GM10248 (cell line): Measurements from ENCODE around the gene KCNH4.

Experiments
- CTCF ChIA-PET: fragments of 300-600 bp; sonication (Branson Sonifier 250); formaldehyde crosslinking; extraction: SDS; loops from one replicate; lab custom pipeline; 2021; ENCODE audit warnings: antibody characterized with exemption; lab: Yijun Ruan, JAX
- POLR2A ChIA-PET: fragments of 350-650 bp; sonication (Branson Sonifier 250); formaldehyde crosslinking; extraction: SDS; loops from one replicate; lab custom pipeline; 2020; ENCODE audit warnings: antibody characterized with exemption; lab: Yijun Ruan, JAX
- DNase-seq: peaks from one replicate; pipeline ENCODE4 v3.0.0; 2012; ENCODE audit errors: extremely low spot score
- CTCF ChIP-seq: IDR thresholded peaks from 2 replicates; pipeline ENCODE4 v1.5.1; 2012; ENCODE audit warnings: mild to moderate bottlenecking, low read depth; ENCODE audit errors: extremely low read depth, missing control alignments, control extremely low read depth

KCNH4 gene

DNA sequence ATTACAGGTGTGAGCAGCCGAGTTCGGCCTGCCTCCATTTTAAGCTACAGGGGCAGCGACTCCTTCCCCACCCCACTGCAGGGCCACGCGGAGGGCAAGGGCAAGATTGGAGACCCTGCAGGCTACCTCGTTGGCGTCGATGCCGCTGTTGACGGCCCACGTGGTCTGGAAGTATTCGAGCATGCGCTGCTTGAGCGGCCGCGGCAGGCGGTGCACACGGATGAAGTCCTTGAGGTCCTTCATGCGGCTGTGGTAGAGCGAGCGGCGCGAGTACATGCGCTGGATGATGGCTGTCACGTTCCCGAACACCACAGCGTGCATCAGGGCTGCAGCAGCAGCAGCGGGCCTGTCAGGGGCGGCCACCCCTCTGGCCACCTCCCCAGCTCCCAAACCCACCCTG, 11.6 kb downstream of the KCNH4 start:
- POLR2A ChIA-PET = no interaction called here
- CTCF ChIA-PET = no interaction called here
- DNase-seq = no peak
- TF ChIP-seq CTCF = no peak

DNA sequence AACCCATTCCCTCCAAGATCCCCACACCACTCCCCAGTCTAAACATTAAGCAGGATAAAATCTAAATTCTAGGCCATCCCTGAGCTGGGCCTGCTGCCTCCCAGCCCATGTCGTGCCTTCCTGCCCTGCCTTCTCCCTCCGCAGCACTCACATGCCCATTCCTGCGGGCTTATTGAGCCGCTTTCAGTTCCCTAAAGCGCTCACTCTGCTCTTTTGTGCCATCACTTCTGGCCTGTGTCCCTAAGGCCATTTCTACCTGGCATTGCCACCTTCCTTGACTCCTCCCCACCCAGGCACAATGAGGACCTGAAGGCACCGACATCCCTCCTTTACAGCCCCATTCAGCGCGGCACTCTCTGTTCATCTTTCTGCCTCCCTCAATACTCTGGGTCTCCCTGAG, 13.1 kb downstream of the KCNH4 start:
- CTCF ChIA-PET = interaction anchor here (1.4 to 1.9 kb wide), 2 partner anchors 12 kb away, joined by 3 to 10 read pairs; partner anchors contain the start of gene KCNH4

GRCh38 chr17:42166196-42166763, 14.7 kb downstream of the KCNH4 start:
- no peak for DNase-seq
- ChIA-PET CTCF (no interaction called here), POLR2A (no interaction called here)
- no peak for TF ChIP-seq CTCF

More for the DNA sequence above, 13.1 kb downstream of the KCNH4 start:
- no peak for TF ChIP-seq CTCF
- POLR2A ChIA-PET = no interaction called here
- DNase-seq = no peak

DNA sequence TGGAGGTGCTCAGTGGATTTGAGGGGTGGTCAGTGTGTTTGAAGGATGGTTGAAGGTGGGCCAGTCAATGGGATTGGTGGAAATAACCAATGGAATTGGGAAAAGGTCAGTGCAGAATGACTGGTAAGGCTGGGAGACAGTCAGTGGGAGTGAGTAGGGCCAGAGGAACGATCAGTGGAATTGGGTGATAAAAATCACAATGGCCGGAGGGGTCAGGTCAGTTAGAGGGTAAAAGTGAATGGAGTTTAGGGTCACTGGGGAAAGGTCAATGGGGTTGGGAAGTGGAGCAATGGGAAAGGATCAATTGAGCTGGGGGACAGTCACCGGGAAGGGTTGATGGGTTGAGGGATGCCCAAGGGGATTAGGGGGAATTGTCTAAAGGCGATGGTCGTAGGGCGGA, 15.2 kb downstream of the KCNH4 start:
- CTCF ChIA-PET = no interaction called here
- POLR2A ChIA-PET = no interaction called here

DNA sequence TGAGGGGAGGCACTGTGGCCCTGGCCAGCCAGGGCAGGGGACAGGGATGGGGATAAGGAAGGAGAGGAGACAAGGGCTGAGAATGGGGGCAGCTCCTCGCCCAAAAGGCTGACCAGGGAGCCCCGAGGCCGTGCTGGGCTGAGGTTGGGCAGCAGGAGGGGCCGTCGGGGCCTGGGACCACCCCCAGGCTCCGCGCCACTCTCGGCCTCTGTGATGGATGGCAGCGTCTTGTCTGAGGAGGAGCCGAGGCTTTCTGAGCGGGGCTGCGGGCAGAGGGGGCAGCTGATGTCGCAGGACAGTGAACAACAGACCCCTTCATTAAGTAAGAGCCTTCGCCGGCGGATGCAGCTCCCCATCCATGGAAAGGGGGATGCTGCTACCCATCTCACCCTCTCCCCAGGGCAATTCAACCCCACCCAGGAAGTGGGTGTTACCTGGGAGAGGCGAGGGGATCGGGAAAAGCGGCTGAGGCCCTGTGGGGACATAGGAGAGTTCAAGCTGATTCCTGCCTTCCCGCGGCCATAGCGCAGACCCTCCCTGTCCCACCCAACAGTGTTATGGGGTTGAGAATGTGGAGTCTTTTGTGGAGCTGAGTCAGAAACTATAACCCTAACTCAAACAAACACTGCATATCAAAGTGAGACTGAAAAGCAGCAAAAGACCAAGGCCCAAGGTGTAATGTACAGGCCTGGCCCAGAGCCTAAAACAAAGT, 17.1 kb downstream of the KCNH4 start:
- ChIA-PET POLR2A (interaction anchor here (0.5 kb wide), 1 partner anchor 194 kb away, joined by 3 read pairs; no protein-coding TSS in a partner anchor), CTCF (interaction anchor here (1.3 to 3.7 kb wide), 3 partner anchors 10 to 21 kb away, joined by 3 to 30 read pairs (median 5); partner anchors contain the start of gene KCNH4)
- TF ChIP-seq CTCF = no peak
- DNase-seq = no peak

More for the DNA sequence above, 15.2 kb downstream of the KCNH4 start:
- DNase-seq = no peak
- no peak for TF ChIP-seq CTCF

- ChIA-PET POLR2A (interaction anchor here (0.5 kb wide), 1 partner anchor 193 kb away, joined by 3 read pairs; no protein-coding TSS in a partner anchor), CTCF (interaction anchor here (1.3 to 3.7 kb wide), 4 partner anchors 10 to 31 kb away, joined by 3 to 30 read pairs (median 5); partner anchors contain the start of genes GHDC and KCNH4)
- peak; percentile 61 for DNase-seq
- TF ChIP-seq CTCF = peak; percentile 35
These were observed 17.8 kb downstream of the KCNH4 start for GRCh38 chr17:42163113-42163512.
